GM12892 (cell line): Measurements from ENCODE around the gene IDH2.

Source experiments
- POLR2A ChIP-seq: IDR thresholded peaks from 2 replicates; pipeline ENCODE4 v1.6.1; 2011; ENCODE audit warnings: low read depth, low read length, control low read depth
- POLR2AphosphoS5 ChIP-seq: IDR thresholded peaks from 2 replicates; pipeline ENCODE4 v1.6.1; 2011; ENCODE audit warnings: low read depth, low read length, control low read depth
- TAF1 ChIP-seq: IDR thresholded peaks from 2 replicates; pipeline ENCODE4 v1.6.1; 2011; ENCODE audit warnings: low read depth, mild to moderate bottlenecking, control low read depth, low read length, borderline replicate concordance

DNA sequence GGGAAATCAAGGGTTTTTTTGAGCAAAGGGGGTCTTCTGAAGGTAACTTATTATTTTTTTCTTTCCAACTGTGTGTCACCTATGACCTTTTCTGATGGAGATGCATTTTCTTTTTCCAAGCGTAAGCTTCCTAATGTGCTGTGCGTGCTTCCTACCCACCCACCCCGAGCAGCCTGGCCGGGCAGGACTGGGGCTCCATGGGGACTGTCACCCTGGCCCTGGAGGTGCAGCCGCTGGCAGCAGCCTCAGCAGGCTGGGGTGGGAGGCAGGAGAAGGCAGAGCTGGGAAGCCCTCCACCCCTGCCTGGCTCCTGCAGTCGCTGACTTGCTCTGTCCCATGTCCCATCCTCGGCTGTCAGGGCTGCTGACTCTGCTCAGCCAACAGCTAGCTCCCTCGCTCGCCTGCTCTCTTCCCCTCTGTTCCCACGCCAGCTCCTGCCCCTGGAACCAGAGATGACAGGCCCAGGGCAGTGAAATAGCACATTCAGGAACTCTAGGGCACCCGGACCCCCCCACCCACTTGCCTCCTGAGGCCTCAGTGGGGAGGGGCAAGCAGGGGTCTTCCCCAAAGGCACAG is 21.4 kb downstream of the IDH2 start:
- TF ChIP-seq POLR2A (0 out of 2 replicates have a peak, but pooled peaks have one; percentile 23), POLR2AphosphoS5 (no peak), TAF1 (no peak)
